Calu3 (cell line): ENCODE data around the gene IGFBP2. TPM values are rescaled to one million over a fixed set of nuclear protein-coding genes. Genes with fewer than 3 reads are reported as not detected.
A peak's percentile ranks its signal among the peaks of the same experiment; 100 is the strongest.

Experiments used
- BruUV-seq: library from RNA; stranded (reverse); fragments of 400-500 nt; replicated peaks from 2 replicates; lab custom pipeline; 2021; lab: Mats Ljungman, UMichigan
- CTCF ChIA-PET: fragments of 300-600 bp; sonication (Branson Sonifier 250); formaldehyde crosslinking; loops from one replicate; lab custom pipeline; 2022; ENCODE audit warnings: antibody characterized with exemption; lab: Charles Lee
- DNase-seq: peaks from one replicate; pipeline ENCODE4 v3.0.0; 2022
- H3K27ac Mint-ChIP-seq: one replicate; pipeline ENCODE4 v1.8.0; 2022; ENCODE audit warnings: mixed read lengths; ENCODE audit not compliant: unreplicated experiment
- H3K27me3 Mint-ChIP-seq: one replicate; pipeline ENCODE4 v1.8.0; 2022; ENCODE audit warnings: mixed read lengths; ENCODE audit not compliant: unreplicated experiment
- H3K36me3 Mint-ChIP-seq: one replicate; pipeline ENCODE4 v1.8.0; 2022; ENCODE audit warnings: mild to moderate bottlenecking, moderate library complexity, mixed read lengths; ENCODE audit not compliant: insufficient read depth, unreplicated experiment
- H3K4me1 Mint-ChIP-seq: one replicate; pipeline ENCODE4 v1.8.0; 2022; ENCODE audit warnings: mild to moderate bottlenecking, low read depth, mixed read lengths; ENCODE audit not compliant: unreplicated experiment
- H3K4me3 Mint-ChIP-seq: one replicate; pipeline ENCODE4 v1.8.0; 2022; ENCODE audit warnings: mild to moderate bottlenecking, low read depth, moderate library complexity, mixed read lengths; ENCODE audit not compliant: unreplicated experiment
- H3K9me3 Mint-ChIP-seq: one replicate; pipeline ENCODE4 v1.8.0; 2022; ENCODE audit warnings: low read depth, mixed read lengths; ENCODE audit not compliant: unreplicated experiment
- intact Hi-C: fragments of 100-400 bp; cut with micrococcal nuclease; formaldehyde crosslinking; loops from one replicate; pipeline ENCODE4 v1.10.0; 2022; ENCODE audit not compliant: unreplicated experiment
- total RNA-seq: library from RNA; stranded (reverse); gene quantifications from 2 replicates; pipeline ENCODE4 v1.2.3, GENCODE V29; 2022
- TF ChIP-seq, protein P1 (sequence below): fragments of 200-600 bp; IDR thresholded peaks from one replicate; pipeline ENCODE4 v1.8.0; 2022; ENCODE audit warnings: antibody characterized with exemption; ENCODE audit not compliant: unreplicated experiment

IGFBP2 gene
- total RNA-seq, 1 experiment from 2014 or later: 175 TPM

DNA sequence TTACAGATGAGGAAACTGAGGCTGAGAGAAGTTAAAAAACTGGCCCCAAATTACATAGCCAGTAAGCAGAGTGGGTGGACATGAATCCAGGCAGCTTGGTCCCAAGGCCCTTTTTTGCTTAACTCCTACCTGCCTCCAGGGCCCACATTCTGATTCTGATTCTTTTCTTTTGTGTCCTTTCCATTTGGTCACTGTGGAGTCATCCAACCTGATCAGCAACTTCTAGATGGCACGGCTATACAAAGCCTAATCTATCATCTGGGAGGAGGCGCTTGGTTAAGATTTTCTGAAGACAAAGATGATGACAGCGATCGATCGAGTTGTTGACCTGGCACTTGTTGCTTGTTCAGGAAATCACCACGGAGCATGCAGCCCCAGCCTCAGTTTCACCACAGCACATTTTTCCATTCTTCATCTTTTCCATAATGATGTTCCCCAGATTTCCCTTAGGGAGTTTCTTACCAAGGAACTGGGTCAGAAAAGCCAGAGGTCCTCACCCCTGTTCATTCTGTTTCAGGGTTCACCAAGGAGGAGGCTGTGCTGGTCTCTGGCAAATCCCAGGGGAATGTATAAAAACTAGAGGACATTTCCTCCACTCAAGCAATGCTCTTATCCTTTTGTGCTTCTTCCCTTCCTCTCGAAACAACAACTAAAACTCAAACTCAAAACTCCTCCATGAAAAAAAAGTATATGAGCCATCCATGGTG is 6.9 kb upstream of the IGFBP2 start:
- Mint-ChIP-seq H3K9me3 (no peaks in the 10 kb centered on the region), H3K27ac (no peak overlapping the region), H3K4me3 (no peak overlapping the region), H3K27me3 (peaks cover 16% of the 10 kb centered on the region), H3K4me1 (peaks cover 11% of the 10 kb centered on the region), H3K36me3 (peaks cover 5% of the 10 kb centered on the region)
- TF ChIP-seq, protein P1, sequence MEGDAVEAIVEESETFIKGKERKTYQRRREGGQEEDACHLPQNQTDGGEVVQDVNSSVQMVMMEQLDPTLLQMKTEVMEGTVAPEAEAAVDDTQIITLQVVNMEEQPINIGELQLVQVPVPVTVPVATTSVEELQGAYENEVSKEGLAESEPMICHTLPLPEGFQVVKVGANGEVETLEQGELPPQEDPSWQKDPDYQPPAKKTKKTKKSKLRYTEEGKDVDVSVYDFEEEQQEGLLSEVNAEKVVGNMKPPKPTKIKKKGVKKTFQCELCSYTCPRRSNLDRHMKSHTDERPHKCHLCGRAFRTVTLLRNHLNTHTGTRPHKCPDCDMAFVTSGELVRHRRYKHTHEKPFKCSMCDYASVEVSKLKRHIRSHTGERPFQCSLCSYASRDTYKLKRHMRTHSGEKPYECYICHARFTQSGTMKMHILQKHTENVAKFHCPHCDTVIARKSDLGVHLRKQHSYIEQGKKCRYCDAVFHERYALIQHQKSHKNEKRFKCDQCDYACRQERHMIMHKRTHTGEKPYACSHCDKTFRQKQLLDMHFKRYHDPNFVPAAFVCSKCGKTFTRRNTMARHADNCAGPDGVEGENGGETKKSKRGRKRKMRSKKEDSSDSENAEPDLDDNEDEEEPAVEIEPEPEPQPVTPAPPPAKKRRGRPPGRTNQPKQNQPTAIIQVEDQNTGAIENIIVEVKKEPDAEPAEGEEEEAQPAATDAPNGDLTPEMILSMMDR: no peak
- BruUV-seq: no TSS peak
- peak; percentile 30 for DNase-seq
- intact Hi-C loops: no loop called here
- CTCF ChIA-PET: no interaction called here

DNA sequence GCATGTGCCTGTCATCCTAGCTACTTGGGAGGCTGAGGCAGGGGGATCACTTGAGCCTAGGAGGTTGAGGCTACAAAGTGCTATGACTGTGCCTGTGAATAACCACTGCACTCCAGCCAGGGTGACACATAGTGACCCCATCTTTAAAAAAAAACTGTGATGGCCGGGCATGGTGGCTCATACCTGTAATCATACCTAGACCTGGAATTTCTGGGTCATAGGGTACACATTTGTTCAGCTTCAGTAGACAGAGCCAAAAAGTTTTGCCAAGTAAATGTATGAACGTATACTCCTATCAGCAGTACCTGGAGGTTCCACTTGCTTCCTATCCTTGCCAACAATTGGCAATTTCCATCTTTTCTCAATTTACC is 6.4 kb upstream of the IGFBP2 start:
- no peak for DNase-seq
- no TSS peak for BruUV-seq
- peaks cover 5% of the 10 kb centered on the region for H3K36me3 Mint-ChIP-seq
- no peak overlapping the region for H3K27ac Mint-ChIP-seq
- peaks cover 22% of the 10 kb centered on the region for H3K27me3 Mint-ChIP-seq
- TF ChIP-seq, protein P1: no peak
- H3K9me3 Mint-ChIP-seq: no peaks in the 10 kb centered on the region
- H3K4me3 Mint-ChIP-seq: no peak overlapping the region
- intact Hi-C loops: no loop called here
- H3K4me1 Mint-ChIP-seq: peaks cover 11% of the 10 kb centered on the region
- CTCF ChIA-PET: no interaction called here

DNA sequence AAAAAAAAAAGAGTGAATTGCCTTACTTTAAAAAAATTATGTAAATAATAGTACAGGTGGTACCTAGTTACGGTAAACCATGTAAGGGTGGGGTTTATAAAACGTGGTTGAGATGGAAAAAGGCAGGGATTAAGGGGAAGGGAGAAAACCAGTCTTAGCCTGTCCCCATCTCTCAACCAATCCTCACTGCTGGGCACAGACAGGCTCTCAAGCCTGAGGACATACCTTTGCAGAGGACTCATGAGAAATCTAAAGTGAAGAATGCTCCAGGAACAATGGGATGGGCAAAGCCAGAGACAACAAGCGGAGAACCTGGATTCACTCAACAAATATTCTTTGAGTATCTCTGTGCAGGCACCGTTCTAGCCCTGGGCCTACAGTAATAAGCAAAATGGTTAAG is 3.4 kb upstream of the IGFBP2 start:
- peaks cover 51% of the 10 kb centered on the region for H3K27me3 Mint-ChIP-seq
- H3K4me1 Mint-ChIP-seq: peaks cover 31% of the 10 kb centered on the region
- no peaks in the 10 kb centered on the region for H3K9me3 Mint-ChIP-seq
- peaks cover 24% of the 10 kb centered on the region for H3K36me3 Mint-ChIP-seq
- DNase-seq: no peak
- CTCF ChIA-PET: interaction anchor here (0.7 to 1.2 kb wide), 3 partner anchors 28 to 1755 kb away, joined by 3 to 4 read pairs (median 3); no protein-coding TSS in a partner anchor
- H3K27ac Mint-ChIP-seq: no peak overlapping the region
- TF ChIP-seq, protein P1: no peak
- no TSS peak for BruUV-seq
- no peak overlapping the region for H3K4me3 Mint-ChIP-seq
- intact Hi-C loops: no loop called here

DNA sequence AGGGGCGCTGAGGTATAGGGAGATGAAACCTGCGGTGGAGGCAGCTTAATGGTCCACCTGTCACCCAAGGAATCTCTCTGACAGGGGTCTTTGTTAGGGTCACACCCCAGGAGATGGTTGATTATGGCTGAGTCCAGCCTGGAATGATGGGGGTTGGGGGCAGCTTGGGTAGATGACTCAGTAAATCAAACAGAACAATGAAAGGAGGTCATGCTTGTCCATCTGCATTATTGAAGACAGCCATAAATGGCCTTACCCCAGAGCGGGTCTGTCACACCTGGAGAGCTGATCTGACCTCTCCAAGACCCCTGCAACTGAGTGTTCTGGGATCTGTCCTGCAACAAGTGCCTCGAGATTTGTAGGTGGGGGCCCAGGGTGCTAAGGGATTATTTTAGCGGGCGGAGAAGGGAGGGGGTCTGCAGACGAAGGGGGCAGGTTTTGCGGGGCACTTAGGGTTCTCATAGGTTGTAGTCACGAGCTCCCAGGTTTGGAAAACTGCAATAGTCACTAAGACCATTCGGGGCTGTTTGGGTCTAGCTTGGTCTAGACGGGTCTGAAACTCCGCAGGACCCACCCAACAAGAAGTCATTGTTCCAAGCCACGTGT is 771 bp upstream of the IGFBP2 start:
- TF ChIP-seq, protein P1: no peak
- peak overlapping the region; percentile 7 for H3K27ac Mint-ChIP-seq
- H3K36me3 Mint-ChIP-seq: peaks cover 37% of the 10 kb centered on the region
- H3K9me3 Mint-ChIP-seq: no peaks in the 10 kb centered on the region
- intact Hi-C loops: no loop called here
- H3K4me1 Mint-ChIP-seq: peaks cover 47% of the 10 kb centered on the region
- peaks cover 60% of the 10 kb centered on the region for H3K27me3 Mint-ChIP-seq
- peak; percentile 27 for DNase-seq
- BruUV-seq: no TSS peak
- CTCF ChIA-PET: no interaction called here
- H3K4me3 Mint-ChIP-seq: peak overlapping the region; percentile 97
